Panc1 (cell line): ENCODE data around the gene FBXL14. TPM values are rescaled to one million over a fixed set of nuclear protein-coding genes. Genes with fewer than 3 reads are reported as not detected.
A peak's percentile ranks its signal among the peaks of the same experiment; 100 is the strongest.

Experiments used
- ATAC-seq: fragments of 200-7000 bp; cut with Tn5 transposase; 2 replicates; pipeline ENCODE4 v1.9.1; 2020; ENCODE audit warnings: mild to moderate bottlenecking, moderate library complexity
- BruUV-seq: library from RNA; stranded (reverse); fragments of 400-500 nt; replicated peaks from 2 replicates; lab custom pipeline; 2021; lab: Mats Ljungman, UMichigan
- CTCF ChIA-PET: fragments of 300-600 bp; sonication (Branson Sonifier 250); formaldehyde crosslinking; loops from one replicate; lab custom pipeline; 2022; ENCODE audit warnings: antibody characterized with exemption; lab: Charles Lee
- POLR2A ChIA-PET: fragments of 300-600 bp; sonication (Branson Sonifier 250); formaldehyde crosslinking; loops from one replicate; lab custom pipeline; 2022; ENCODE audit warnings: antibody characterized with exemption; lab: Charles Lee
- DNase-seq: peaks from one replicate; pipeline ENCODE4 v3.0.0-alpha.2; 2010; ENCODE audit warnings: low read depth, low spot score
- H3K27ac ChIP-seq: 2 replicates; pipeline ENCODE4 v1.5.1; 2011; ENCODE audit warnings: mild to moderate bottlenecking, low read length, inconsistent platforms
- H3K27me3 ChIP-seq: fragments of 200-500 bp; sonication (Bioruptor generic); 2 replicates; pipeline ENCODE4 v1.6.0; 2014; ENCODE audit warnings: low read length, inconsistent platforms; ENCODE audit not compliant: control insufficient read depth, insufficient read depth
- H3K36me3 ChIP-seq: fragments of 200-500 bp; sonication (Bioruptor generic); 2 replicates; pipeline ENCODE4 v1.5.1; 2014; ENCODE audit warnings: inconsistent platforms, mild to moderate bottlenecking, low read length, moderate library complexity; ENCODE audit not compliant: control insufficient read depth, insufficient read depth
- H3K4me1 ChIP-seq: 2 replicates; pipeline ENCODE4 v1.5.1; 2011; ENCODE audit warnings: inconsistent platforms, mild to moderate bottlenecking, low read length, moderate library complexity; ENCODE audit not compliant: control insufficient read depth, insufficient read depth
- H3K4me3 ChIP-seq, 2 experiments: 2 replicates each; pipeline ENCODE4 v1.5.1; 2011 to 2012; ENCODE audit warnings: low read depth in 2 of 2, low read length in 2 of 2, mild to moderate bottlenecking in 2 of 2, inconsistent platforms in 1 of 2, moderate library complexity in 1 of 2
- H3K9me3 ChIP-seq: fragments of 200-500 bp; sonication (Bioruptor generic); 2 replicates; pipeline ENCODE4 v1.5.1; 2014; ENCODE audit warnings: low read depth, mild to moderate bottlenecking, inconsistent platforms, low read length, moderate library complexity; ENCODE audit not compliant: control insufficient read depth, insufficient read depth
- POLR2AphosphoS5 ChIP-seq: IDR thresholded peaks from 2 replicates; pipeline ENCODE4 v1.6.1; 2012; ENCODE audit warnings: mild to moderate bottlenecking, low read depth, low read length, moderate library complexity
- SIN3A ChIP-seq: IDR thresholded peaks from 2 replicates; pipeline ENCODE4 v1.6.1; 2012; ENCODE audit warnings: low read depth, mild to moderate bottlenecking, low read length, moderate library complexity, borderline replicate concordance; ENCODE audit not compliant: insufficient read depth
- TCF7L2 ChIP-seq: IDR thresholded peaks from 2 replicates; pipeline ENCODE4 v1.6.1; 2011; ENCODE audit warnings: mild to moderate bottlenecking, low read depth, low read length, inconsistent platforms
- in situ Hi-C: cut with HindIII; loops from 2 replicates; pipeline ENCODE4 v1.10.0; 2016; ENCODE audit warnings: low sequenced_read_pairs, low pct_unique_long_range_greater_than_20kb
- intact Hi-C: fragments of 100-400 bp; cut with micrococcal nuclease; formaldehyde crosslinking; loops from one replicate; pipeline ENCODE4 v1.10.0; 2022; ENCODE audit not compliant: unreplicated experiment
- total RNA-seq: library from RNA; stranded (reverse); gene quantifications from one replicate; pipeline ENCODE4 v1.2.1, GENCODE V29; 2021; ENCODE audit not compliant: unreplicated experiment
- TF ChIP-seq, protein P1 (sequence below): fragments of 450-650 bp; IDR thresholded peaks from 2 replicates; pipeline ENCODE4 v1.5.1; 2017; ENCODE audit warnings: mild to moderate bottlenecking
- TF ChIP-seq, protein P2 (sequence below), 2 experiments: IDR thresholded peaks; 2 replicates each; pipeline ENCODE4 v1.6.1; 2011 to 2012; ENCODE audit warnings: low read depth in 2 of 2, control low read depth in 1 of 2, low read length in 1 of 2, mild to moderate bottlenecking in 1 of 2, moderate library complexity in 1 of 2; ENCODE audit not compliant: insufficient read depth in 1 of 2

The FBXL14 gene
- total RNA-seq, 1 experiment from 2014 or later, result 15.1 TPM

DNA sequence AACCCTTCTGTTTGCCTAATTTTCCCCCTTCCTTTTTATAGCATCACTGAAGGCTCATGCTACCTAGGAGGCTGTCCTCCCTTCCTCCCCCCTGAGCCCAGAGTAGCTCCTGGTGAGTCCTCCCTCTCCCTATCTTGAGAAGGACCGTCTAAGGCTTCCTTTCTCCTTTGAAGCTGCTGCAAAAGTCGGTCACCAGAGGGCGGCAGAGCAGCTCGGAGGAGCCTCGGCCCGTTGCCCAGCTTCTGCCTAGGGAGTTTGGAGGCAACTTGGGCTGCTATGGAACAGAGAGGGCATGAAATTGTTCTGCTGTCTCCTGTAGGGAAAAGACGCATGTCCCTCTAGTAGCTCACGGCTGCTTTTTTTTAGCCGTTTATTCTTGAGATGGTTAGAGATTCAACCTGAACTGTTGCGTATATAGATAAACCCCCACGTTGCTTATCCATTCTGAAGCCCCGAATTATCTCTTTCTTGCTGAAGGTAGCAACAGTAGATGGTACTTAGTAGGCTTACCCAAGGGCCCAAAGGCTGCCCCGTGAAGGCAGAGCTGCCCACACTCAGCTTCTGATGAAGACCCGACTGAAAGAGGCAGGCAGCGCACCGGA is 40.3 kb upstream of the FBXL14 start:
- no peak overlapping the region for H3K4me3 ChIP-seq
- no peaks in the 10 kb centered on the region for H3K4me1 ChIP-seq
- no peaks in the 10 kb centered on the region for H3K27me3 ChIP-seq
- TF ChIP-seq, protein P1, sequence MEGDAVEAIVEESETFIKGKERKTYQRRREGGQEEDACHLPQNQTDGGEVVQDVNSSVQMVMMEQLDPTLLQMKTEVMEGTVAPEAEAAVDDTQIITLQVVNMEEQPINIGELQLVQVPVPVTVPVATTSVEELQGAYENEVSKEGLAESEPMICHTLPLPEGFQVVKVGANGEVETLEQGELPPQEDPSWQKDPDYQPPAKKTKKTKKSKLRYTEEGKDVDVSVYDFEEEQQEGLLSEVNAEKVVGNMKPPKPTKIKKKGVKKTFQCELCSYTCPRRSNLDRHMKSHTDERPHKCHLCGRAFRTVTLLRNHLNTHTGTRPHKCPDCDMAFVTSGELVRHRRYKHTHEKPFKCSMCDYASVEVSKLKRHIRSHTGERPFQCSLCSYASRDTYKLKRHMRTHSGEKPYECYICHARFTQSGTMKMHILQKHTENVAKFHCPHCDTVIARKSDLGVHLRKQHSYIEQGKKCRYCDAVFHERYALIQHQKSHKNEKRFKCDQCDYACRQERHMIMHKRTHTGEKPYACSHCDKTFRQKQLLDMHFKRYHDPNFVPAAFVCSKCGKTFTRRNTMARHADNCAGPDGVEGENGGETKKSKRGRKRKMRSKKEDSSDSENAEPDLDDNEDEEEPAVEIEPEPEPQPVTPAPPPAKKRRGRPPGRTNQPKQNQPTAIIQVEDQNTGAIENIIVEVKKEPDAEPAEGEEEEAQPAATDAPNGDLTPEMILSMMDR, result peak; percentile 84
- no peak for TF ChIP-seq TCF7L2
- H3K9me3 ChIP-seq, result no peaks in the 10 kb centered on the region
- H3K27ac ChIP-seq, result no peak overlapping the region
- CTCF ChIA-PET, result interaction anchor here (1.0 to 1.8 kb wide), 4 partner anchors 18 to 517 kb away, joined by 3 to 9 read pairs (median 3); no protein-coding TSS in a partner anchor
- peak; percentile 77 for ATAC-seq
- intact Hi-C loops (no loop called here), in situ Hi-C loops (no loop called here)
- no TSS peak for BruUV-seq
- POLR2A ChIA-PET, result interaction anchor here (0.7 kb wide), 1 partner anchor 167 kb away, joined by 3 read pairs; no protein-coding TSS in a partner anchor
- peak; percentile 15 for DNase-seq
- no peaks in the 10 kb centered on the region for H3K36me3 ChIP-seq

DNA sequence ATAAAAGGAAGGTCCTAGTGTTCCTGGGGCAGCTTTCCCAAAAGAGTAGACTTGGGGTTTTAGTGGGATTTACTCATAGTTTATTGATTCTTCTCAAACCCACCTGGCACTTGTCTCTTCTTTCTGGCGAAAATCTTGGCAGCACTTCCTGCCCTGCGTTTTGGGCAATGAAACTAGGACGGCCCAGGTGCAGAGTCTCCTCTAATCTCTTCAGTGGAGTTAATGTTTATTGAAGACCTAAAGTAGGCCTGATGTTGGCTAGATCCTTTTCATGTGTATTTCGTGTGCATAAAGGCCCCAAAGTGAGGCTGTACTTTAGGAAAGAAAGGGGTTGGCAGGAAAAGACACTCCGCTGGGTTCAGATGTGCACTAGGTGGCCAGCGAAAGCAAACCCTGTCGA is 39.8 kb upstream of the FBXL14 start:
- intact Hi-C loops, result no loop called here

More for the DNA sequence above, 39.8 kb upstream of the FBXL14 start:
- TF ChIP-seq TCF7L2, result no peak
- TF ChIP-seq, protein P1, result no peak
- TF ChIP-seq POLR2AphosphoS5, result no peak
- TF ChIP-seq, protein P2, sequence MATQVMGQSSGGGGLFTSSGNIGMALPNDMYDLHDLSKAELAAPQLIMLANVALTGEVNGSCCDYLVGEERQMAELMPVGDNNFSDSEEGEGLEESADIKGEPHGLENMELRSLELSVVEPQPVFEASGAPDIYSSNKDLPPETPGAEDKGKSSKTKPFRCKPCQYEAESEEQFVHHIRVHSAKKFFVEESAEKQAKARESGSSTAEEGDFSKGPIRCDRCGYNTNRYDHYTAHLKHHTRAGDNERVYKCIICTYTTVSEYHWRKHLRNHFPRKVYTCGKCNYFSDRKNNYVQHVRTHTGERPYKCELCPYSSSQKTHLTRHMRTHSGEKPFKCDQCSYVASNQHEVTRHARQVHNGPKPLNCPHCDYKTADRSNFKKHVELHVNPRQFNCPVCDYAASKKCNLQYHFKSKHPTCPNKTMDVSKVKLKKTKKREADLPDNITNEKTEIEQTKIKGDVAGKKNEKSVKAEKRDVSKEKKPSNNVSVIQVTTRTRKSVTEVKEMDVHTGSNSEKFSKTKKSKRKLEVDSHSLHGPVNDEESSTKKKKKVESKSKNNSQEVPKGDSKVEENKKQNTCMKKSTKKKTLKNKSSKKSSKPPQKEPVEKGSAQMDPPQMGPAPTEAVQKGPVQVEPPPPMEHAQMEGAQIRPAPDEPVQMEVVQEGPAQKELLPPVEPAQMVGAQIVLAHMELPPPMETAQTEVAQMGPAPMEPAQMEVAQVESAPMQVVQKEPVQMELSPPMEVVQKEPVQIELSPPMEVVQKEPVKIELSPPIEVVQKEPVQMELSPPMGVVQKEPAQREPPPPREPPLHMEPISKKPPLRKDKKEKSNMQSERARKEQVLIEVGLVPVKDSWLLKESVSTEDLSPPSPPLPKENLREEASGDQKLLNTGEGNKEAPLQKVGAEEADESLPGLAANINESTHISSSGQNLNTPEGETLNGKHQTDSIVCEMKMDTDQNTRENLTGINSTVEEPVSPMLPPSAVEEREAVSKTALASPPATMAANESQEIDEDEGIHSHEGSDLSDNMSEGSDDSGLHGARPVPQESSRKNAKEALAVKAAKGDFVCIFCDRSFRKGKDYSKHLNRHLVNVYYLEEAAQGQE (IDR thresholded peaks at IDR 0.05; ENCODE audit: insufficient read depth in 1 of 2, low read depth in 2 of 2, low read length in 1 of 2), result no peak
- TF ChIP-seq SIN3A, result no peak
- no peaks in the 10 kb centered on the region for H3K27me3 ChIP-seq
- H3K27ac ChIP-seq, result no peak overlapping the region
- no peaks in the 10 kb centered on the region for H3K36me3 ChIP-seq
- in situ Hi-C loops, result no loop called here
- DNase-seq, result no peak
- ChIA-PET POLR2A (no interaction called here), CTCF (interaction anchor here (1.0 to 1.8 kb wide), 3 partner anchors 18 to 516 kb away, joined by 3 to 9 read pairs (median 3); no protein-coding TSS in a partner anchor)
- no peak overlapping the region for H3K4me3 ChIP-seq
- BruUV-seq, result no TSS peak
- no peak for ATAC-seq
- H3K9me3 ChIP-seq, result no peaks in the 10 kb centered on the region
- H3K4me1 ChIP-seq, result peaks cover 2% of the 10 kb centered on the region; the same call in 1 of the 2 replicates
